ENCODE data around the gene FHOD3.

GRCh38 chr18:36780748-36781147 lies 483.2 kb downstream of the FHOD3 start:
- no peak for TF ChIP-seq CTCF (IDR thresholded peaks at IDR 0.05 in 8 of 11, conservative IDR thresholded peaks at IDR 0.05 in 3 of 11)
- no peak for TF ChIP-seq POLR2A (IDR thresholded peaks at IDR 0.05)

All from spleen (tissue), 7 donors.